PFSK-1 (cell line): ENCODE measurements around the gene NPW.

Source experiments
- FOXP2 ChIP-seq: optimal IDR thresholded peaks from 2 replicates; pipeline ENCODE3; 2011; ENCODE audit warnings: borderline replicate concordance, control low read depth, inconsistent platforms; ENCODE audit not compliant: insufficient read depth; ENCODE audit errors: extremely low read length, extremely low read depth
- POLR2AphosphoS5 ChIP-seq: IDR thresholded peaks from 2 replicates; pipeline ENCODE4 v1.6.1; 2012; ENCODE audit warnings: low read depth, mild to moderate bottlenecking, control low read depth, low read length, moderate library complexity
- SIN3A ChIP-seq: IDR thresholded peaks from 2 replicates; pipeline ENCODE4 v1.6.1; 2012; ENCODE audit warnings: mild to moderate bottlenecking, low read length, moderate library complexity, borderline replicate concordance; ENCODE audit not compliant: insufficient read depth
- TAF1 ChIP-seq: IDR thresholded peaks from 2 replicates; pipeline ENCODE4 v1.6.1; 2012; ENCODE audit warnings: low read length, control low read depth, borderline replicate concordance; ENCODE audit not compliant: insufficient read depth
- TF ChIP-seq, protein P1 (sequence below), 2 experiments: IDR thresholded peaks; 2 replicates each; pipeline versions ENCODE4 v1.6.1 to v1.8.0; 2011 to 2012; ENCODE audit warnings: low read depth in 2 of 2, low read length in 2 of 2, control low read depth in 1 of 2, inconsistent platforms in 1 of 2, mild to moderate bottlenecking in 1 of 2, moderate library complexity in 1 of 2; ENCODE audit not compliant: insufficient read depth in 1 of 2

NPW gene

DNA sequence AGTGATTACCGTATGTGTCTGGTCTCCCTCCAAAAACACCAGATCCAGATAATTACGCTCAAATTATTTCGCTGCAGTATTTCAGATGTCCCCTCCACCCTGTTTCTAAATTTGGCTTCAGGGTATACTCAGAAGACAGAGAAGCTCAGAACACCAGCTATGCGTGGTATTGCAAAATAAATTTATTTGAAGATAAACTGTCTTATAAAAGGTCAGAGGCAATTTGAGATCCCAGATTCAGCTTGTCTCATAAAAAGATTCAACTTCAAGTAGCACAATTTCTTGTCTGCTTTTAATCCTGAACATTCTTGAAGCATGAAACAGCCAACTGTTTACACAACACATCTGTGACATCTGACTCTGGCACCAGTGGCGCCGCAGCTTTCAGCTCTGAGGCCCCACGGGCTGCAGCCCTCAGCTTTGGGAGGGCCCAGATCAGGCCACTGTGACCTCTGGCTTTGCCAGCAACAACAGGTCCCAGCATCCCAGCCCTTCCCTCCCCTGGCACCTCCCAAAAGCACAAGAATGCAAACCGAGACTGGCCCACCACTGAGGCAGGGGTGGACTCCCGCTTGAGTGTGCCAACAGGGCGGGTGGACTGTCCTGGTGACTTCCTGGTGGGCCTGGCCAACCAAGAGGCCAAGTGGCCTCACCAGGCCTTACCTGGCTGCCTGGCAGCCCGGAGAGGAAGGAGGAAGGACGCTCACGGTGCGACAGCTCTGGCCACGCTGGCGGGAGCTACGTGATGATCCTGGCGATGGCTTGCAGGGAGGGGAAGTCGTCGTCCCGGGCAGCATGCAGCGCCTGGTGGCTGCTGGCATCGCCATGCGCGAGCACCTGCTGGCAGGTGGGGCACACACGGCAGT, 21.9 kb upstream of the NPW start:
- TF ChIP-seq, protein P1, sequence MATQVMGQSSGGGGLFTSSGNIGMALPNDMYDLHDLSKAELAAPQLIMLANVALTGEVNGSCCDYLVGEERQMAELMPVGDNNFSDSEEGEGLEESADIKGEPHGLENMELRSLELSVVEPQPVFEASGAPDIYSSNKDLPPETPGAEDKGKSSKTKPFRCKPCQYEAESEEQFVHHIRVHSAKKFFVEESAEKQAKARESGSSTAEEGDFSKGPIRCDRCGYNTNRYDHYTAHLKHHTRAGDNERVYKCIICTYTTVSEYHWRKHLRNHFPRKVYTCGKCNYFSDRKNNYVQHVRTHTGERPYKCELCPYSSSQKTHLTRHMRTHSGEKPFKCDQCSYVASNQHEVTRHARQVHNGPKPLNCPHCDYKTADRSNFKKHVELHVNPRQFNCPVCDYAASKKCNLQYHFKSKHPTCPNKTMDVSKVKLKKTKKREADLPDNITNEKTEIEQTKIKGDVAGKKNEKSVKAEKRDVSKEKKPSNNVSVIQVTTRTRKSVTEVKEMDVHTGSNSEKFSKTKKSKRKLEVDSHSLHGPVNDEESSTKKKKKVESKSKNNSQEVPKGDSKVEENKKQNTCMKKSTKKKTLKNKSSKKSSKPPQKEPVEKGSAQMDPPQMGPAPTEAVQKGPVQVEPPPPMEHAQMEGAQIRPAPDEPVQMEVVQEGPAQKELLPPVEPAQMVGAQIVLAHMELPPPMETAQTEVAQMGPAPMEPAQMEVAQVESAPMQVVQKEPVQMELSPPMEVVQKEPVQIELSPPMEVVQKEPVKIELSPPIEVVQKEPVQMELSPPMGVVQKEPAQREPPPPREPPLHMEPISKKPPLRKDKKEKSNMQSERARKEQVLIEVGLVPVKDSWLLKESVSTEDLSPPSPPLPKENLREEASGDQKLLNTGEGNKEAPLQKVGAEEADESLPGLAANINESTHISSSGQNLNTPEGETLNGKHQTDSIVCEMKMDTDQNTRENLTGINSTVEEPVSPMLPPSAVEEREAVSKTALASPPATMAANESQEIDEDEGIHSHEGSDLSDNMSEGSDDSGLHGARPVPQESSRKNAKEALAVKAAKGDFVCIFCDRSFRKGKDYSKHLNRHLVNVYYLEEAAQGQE (IDR thresholded peaks at IDR 0.05; ENCODE audit: insufficient read depth in 1 of 2, low read depth in 2 of 2, low read length in 2 of 2): no peak
- TF ChIP-seq FOXP2 (no peak), POLR2AphosphoS5 (no peak), SIN3A (no peak), TAF1 (no peak)

DNA sequence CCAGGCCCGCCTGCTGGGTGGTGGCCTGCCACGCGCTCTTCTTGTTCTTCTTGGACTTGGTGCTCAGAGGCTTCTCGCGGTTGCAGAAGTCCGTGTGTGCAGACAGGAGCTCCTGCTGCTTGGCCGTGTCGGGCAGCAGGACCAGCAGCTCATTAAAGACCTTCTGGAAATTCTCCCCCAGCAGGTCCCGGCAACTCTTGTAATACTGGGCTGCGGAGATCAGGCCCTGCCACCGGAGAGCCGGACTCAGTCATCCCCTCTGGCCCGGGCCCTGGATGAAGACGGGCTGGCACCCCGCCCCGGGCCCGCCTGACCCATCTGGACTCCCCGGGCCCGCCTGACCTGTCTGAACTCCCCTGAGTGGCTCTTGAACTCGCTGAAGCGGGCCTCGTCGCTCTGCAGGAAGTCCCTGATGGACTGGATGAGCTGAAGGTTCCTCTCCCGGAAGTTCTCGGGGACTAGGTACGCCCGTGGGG, 21.2 kb upstream of the NPW start:
- no peak for TF ChIP-seq FOXP2
- TF ChIP-seq TAF1: no peak
- TF ChIP-seq POLR2AphosphoS5: no peak
- TF ChIP-seq, protein P1 (IDR thresholded peaks at IDR 0.05; ENCODE audit: insufficient read depth in 1 of 2, low read depth in 2 of 2, low read length in 2 of 2): no peak
- TF ChIP-seq SIN3A: no peak

- TF ChIP-seq, protein P1 (IDR thresholded peaks at IDR 0.05; ENCODE audit: insufficient read depth in 1 of 2, low read depth in 2 of 2, low read length in 2 of 2): no peak
- no peak for TF ChIP-seq SIN3A
- TF ChIP-seq TAF1: no peak
- TF ChIP-seq POLR2AphosphoS5: no peak
- TF ChIP-seq FOXP2: no peak
These were observed 20.5 kb upstream of the NPW start for GRCh38 chr16:1998852-1999801.

DNA sequence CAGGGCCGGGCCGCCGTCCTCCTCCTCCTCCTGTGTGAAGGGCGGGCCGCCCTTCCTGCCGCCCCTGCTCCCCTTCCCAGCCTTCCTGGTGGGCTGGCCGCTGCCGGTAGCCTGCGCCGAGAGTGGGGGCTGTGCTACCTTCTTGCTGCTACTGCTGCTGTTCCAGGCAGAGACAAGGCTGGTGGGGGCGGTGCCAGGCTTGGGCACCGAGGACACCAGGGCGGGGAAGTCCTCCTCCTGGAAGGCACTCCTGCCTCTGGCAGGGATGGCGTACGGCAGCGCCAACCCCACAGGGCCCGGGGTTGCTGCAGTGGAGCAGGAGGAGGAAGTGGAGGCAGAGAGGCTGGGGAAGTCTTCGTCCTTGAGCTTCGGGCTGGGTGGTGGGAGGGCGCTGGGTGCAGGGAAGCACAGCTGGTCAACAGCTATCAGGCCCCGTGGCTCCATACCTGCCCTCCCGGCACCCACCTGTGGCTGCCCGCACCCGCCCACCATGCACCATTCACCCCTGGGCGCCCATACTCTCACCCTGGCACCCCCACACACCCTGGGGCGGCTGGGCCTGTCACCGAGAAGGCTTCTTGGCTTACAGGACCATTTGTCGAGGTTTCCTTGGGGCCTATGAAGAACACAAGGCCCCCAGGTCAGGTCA, 19.6 kb upstream of the NPW start:
- TF ChIP-seq POLR2AphosphoS5: no peak
- TF ChIP-seq, protein P1 (IDR thresholded peaks at IDR 0.05; ENCODE audit: insufficient read depth in 1 of 2, low read depth in 2 of 2, low read length in 2 of 2): no peak
- no peak for TF ChIP-seq FOXP2
- TF ChIP-seq TAF1: no peak
- no peak for TF ChIP-seq SIN3A
